ENCODE measurements around the gene AUTS2.

GRCh38 chr7:70756789-70757188, 1158.5 kb downstream of the AUTS2 start:
- TF ChIP-seq ZNF274 (IDR thresholded peaks at IDR 0.05; ENCODE audit: low read depth, low read length) (no peak), SUZ12 (IDR thresholded peaks at IDR 0.05; ENCODE audit: extremely low read depth, insufficient read depth, insufficient read length) (no peak), YY1 (IDR thresholded peaks at IDR 0.05; ENCODE audit: insufficient read depth, insufficient read length) (no peak)
